ENCODE measurements around the gene MPC2.

MPC2 gene

DNA sequence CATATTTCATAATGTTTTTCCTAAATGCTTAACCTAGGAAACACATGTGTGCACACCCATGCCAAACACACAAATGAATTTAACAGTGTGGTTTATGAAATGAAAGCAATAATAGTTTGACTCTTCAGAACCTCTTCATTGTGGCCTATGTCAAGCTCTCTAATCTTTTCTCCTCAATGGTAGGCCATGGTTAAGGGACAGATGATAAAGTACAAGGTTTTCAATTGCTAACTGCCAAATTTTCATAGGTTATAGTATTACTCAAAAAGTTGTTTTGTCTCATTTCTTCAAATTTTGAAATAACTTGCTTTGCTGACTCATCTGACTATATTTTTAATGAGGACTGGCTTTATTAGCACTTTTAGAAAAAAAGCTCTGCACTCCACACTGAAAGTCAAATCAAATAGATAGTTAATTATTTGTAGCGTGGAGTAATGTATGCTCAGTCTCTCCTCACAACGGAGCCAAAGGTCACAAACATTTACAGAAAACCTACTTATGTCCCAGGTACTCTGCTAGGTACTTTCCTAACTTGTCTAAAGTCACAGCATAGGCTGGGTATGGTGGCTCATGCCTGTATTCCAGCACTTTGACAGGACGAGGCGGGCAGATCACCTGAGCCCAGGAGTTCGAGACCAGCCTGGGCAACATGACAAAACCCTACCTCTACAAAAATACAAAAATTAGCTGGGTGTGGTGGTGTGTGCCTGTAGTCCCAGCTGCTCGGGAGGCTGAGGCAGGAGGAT lies 19.9 kb downstream of the MPC2 start:
- Histone ChIP-seq H3K27me3 (ENCODE audit: control insufficient read depth, insufficient read depth, low read length) (no peaks in the 10 kb centered on the region), H3K27ac (ENCODE audit: low read length) (no peak overlapping the region), H3K9me3 (ENCODE audit: control insufficient read depth, low read depth, low read length) (no peaks in the 10 kb centered on the region), H3K4me1 (ENCODE audit: control insufficient read depth, low read depth, low read length) (peaks cover 8% of the 10 kb centered on the region), H3K36me3 (ENCODE audit: control insufficient read depth, low read depth, low read length) (no peaks in the 10 kb centered on the region), H3K9ac (ENCODE audit: low read length) (no peak overlapping the region), H3K4me3 (ENCODE audit: low read length) (no peak overlapping the region)

DNA sequence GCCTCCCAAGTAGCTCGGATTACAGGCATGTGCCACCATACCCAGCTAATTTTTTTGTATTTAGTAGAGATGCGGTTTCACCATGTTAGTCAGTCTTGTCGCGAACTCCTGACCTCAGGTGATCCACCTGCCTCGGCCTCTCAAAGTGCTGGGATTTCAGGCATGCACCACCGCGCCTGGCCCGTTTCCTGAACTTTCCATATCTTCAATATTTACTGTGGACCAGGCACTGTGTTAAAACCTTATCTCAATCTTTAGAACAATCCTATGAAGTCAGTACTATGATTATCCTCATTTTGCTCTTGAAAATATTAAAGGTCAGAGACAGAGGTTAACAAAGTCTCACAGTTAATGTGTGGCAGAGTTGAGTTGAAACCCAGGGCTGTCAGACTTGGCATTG lies 21.3 kb downstream of the MPC2 start:
- H3K9ac ChIP-seq (ENCODE audit: low read length) = no peak overlapping the region
- no peaks in the 10 kb centered on the region for H3K9me3 ChIP-seq (ENCODE audit: control insufficient read depth, low read depth, low read length)
- H3K4me3 ChIP-seq (ENCODE audit: low read length) = no peak overlapping the region
- no peak overlapping the region for H3K27ac ChIP-seq (ENCODE audit: low read length)
- H3K36me3 ChIP-seq (ENCODE audit: control insufficient read depth, low read depth, low read length) = no peaks in the 10 kb centered on the region
- H3K4me1 ChIP-seq (ENCODE audit: control insufficient read depth, low read depth, low read length) = peaks cover 14% of the 10 kb centered on the region
- H3K27me3 ChIP-seq (ENCODE audit: control insufficient read depth, insufficient read depth, low read length) = no peaks in the 10 kb centered on the region

DNA sequence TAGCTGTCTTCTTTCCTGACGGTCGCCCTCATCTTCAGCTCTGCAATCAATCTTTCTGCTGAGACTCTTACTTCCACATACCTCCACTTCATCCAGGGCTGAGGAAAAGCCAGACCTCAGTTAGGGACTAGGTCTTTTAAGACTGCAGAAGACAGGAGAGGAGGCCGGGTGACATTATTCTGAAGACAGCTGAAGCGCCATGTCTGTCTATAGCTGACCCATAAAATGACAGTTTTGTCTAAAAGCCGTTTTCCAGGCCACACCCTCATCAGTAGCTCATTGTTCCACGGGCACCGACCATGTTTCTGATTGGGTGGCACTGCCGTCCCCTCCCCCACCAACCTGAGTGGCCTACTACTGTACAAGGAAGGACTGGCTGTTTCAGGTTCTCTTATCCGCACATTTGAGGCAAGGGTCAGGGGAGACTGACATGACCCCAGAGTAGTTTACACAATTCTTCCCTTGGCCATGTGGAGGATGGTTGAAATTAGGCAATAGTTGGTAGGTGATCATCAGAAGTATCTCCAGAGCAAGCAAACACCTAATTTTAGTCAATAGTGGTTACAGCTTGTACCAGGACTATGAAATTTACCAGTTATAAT lies 22.9 kb downstream of the MPC2 start, which contains the start of gene ADCY10:
TSS of gene ADCY10 (minus strand) at position 240 of the 602 bp plus-strand sequence. CDS start 8,994 bp downstream, outside the sequence.
- H3K27ac ChIP-seq (ENCODE audit: low read length) = no peak within 1 kb of the TSS
- H3K36me3 ChIP-seq (ENCODE audit: control insufficient read depth, low read depth, low read length) = no peaks in the 10 kb centered on the region
- peaks cover 14% of the 10 kb centered on the region for H3K4me1 ChIP-seq (ENCODE audit: control insufficient read depth, low read depth, low read length)
- no peak within 1 kb of the TSS for H3K9ac ChIP-seq (ENCODE audit: low read length)
- no peak within 1 kb of the TSS for H3K4me3 ChIP-seq (ENCODE audit: low read length)
- peaks cover 14% of the 10 kb centered on the region for H3K9me3 ChIP-seq (ENCODE audit: control insufficient read depth, low read depth, low read length)
- no peaks in the 10 kb centered on the region for H3K27me3 ChIP-seq (ENCODE audit: control insufficient read depth, insufficient read depth, low read length)

DNA sequence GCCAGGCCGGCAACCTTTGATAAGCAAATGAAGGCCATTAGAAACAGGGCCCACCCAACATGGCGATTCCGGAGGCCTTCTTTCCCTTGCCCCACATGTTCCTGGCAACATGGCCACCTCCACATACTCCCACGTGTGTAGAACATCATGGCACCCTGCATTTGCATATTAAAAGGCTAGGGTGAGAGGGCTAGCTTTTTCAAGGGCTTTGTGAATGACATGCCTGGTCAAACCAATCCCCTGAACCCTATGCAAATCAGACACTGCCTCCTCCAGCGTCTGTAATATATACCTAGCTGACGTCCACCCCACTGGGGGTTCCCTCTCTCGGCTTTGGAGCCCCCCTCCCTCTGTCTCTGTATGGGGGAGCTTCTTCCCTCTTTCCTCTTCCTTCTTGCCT lies 24.6 kb downstream of the MPC2 start:
- no peaks in the 10 kb centered on the region for H3K27me3 ChIP-seq (ENCODE audit: control insufficient read depth, insufficient read depth, low read length)
- H3K4me1 ChIP-seq (ENCODE audit: control insufficient read depth, low read depth, low read length) = peaks cover 14% of the 10 kb centered on the region
- no peak overlapping the region for H3K9ac ChIP-seq (ENCODE audit: low read length)
- no peak overlapping the region for H3K4me3 ChIP-seq (ENCODE audit: low read length)
- H3K9me3 ChIP-seq (ENCODE audit: control insufficient read depth, low read depth, low read length) = peaks cover 14% of the 10 kb centered on the region
- H3K36me3 ChIP-seq (ENCODE audit: control insufficient read depth, low read depth, low read length) = no peaks in the 10 kb centered on the region
- H3K27ac ChIP-seq (ENCODE audit: low read length) = no peak overlapping the region

DNA sequence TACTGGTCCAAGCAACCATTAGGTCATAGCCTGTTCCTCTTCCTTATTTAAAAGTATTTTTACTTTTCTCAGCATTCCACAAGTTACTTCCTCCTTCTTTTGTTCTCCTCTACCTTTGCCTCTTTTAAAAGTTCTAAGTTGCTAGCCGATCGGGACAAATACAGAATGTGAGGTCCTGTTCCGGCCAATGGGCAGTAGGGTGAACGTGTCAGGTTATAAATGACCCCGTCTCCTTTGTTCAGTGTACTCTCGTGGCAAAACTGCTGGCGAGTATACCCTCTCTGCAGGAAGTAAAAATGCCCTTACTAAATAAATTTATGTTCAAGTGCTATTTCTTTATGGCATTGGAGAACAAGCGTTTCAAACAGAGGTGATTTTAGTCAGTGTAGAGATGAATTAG lies 25.5 kb downstream of the MPC2 start:
- H3K4me1 ChIP-seq (ENCODE audit: control insufficient read depth, low read depth, low read length) = peaks cover 14% of the 10 kb centered on the region
- no peaks in the 10 kb centered on the region for H3K27me3 ChIP-seq (ENCODE audit: control insufficient read depth, insufficient read depth, low read length)
- H3K27ac ChIP-seq (ENCODE audit: low read length) = no peak overlapping the region
- no peak overlapping the region for H3K9ac ChIP-seq (ENCODE audit: low read length)
- H3K36me3 ChIP-seq (ENCODE audit: control insufficient read depth, low read depth, low read length) = no peaks in the 10 kb centered on the region
- H3K9me3 ChIP-seq (ENCODE audit: control insufficient read depth, low read depth, low read length) = peaks cover 14% of the 10 kb centered on the region
- no peak overlapping the region for H3K4me3 ChIP-seq (ENCODE audit: low read length)

DNA sequence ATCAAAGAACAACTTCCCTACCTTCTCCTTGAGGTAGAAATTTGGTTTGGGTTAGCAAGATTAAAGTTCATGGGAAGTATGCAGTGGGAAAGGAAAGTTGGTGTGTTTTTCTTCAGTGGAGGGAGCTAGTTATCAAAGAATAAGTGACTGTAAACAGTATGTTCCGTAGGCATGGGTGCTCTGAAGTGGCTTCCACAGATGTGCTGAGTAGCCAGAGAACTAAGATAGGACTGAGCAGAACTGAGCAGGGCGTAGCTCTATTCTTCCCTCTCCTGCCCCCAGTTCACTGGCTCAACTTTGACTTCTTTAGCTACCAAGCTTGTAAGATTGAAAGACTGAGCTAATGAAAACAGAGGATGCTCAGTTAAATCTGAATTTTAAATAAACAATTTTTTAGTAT lies 26.3 kb downstream of the MPC2 start:
- H3K27me3 ChIP-seq (ENCODE audit: control insufficient read depth, insufficient read depth, low read length) = no peaks in the 10 kb centered on the region
- H3K9me3 ChIP-seq (ENCODE audit: control insufficient read depth, low read depth, low read length) = peaks cover 14% of the 10 kb centered on the region
- H3K9ac ChIP-seq (ENCODE audit: low read length) = no peak overlapping the region
- peaks cover 18% of the 10 kb centered on the region for H3K4me1 ChIP-seq (ENCODE audit: control insufficient read depth, low read depth, low read length)
- H3K36me3 ChIP-seq (ENCODE audit: control insufficient read depth, low read depth, low read length) = no peaks in the 10 kb centered on the region
- no peak overlapping the region for H3K4me3 ChIP-seq (ENCODE audit: low read length)
- H3K27ac ChIP-seq (ENCODE audit: low read length) = no peak overlapping the region

DNA sequence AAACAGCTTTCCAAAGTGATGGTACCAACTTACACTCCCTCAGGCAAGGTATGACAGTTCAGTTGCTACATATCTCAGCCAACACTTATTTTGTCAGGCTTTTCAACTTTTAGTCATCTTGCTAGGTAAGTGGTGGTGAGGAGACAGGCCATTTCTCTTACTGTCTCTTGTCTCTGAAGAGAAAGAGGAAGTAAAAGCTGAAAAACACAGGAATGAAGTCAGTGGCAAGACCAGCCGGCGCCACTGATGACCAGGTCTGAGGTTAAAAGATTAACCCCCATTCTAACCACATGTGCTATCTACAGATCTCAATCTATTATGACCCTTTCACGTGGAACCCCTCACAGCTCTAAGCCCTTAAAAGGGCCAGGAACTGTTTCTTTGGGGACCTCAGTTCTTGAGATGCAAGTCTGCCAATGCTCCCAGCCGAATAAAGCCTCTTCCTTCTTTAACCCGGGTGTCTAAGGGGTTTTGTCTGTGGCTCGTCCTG lies 27.1 kb downstream of the MPC2 start:
- no peaks in the 10 kb centered on the region for H3K36me3 ChIP-seq (ENCODE audit: control insufficient read depth, low read depth, low read length)
- H3K9ac ChIP-seq (ENCODE audit: low read length) = no peak overlapping the region
- peaks cover 26% of the 10 kb centered on the region for H3K4me1 ChIP-seq (ENCODE audit: control insufficient read depth, low read depth, low read length)
- H3K27ac ChIP-seq (ENCODE audit: low read length) = no peak overlapping the region
- no peaks in the 10 kb centered on the region for H3K27me3 ChIP-seq (ENCODE audit: control insufficient read depth, insufficient read depth, low read length)
- H3K4me3 ChIP-seq (ENCODE audit: low read length) = no peak overlapping the region
- peaks cover 14% of the 10 kb centered on the region for H3K9me3 ChIP-seq (ENCODE audit: control insufficient read depth, low read depth, low read length)

DNA sequence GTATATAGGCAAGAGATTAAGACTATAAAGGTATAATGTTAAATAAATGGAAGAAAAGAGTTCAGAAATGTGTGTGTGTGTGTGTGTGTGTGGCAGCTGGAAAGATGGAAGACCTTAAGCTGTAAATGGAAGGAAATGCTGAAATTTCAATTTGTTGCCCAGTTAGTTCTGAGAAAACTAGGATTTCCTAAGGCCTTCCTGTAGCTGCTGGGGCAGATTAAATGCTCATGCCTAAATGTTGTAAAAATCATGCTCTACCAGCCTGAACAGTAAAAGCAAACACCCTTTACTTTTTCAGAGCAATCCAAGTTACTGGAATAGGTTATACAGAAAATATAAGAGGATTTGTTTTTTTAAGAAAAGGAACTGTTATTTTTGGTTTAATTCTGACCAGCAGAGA lies 31.2 kb downstream of the MPC2 start:
- Histone ChIP-seq H3K4me1 (ENCODE audit: control insufficient read depth, low read depth, low read length) (peaks cover 15% of the 10 kb centered on the region), H3K27me3 (ENCODE audit: control insufficient read depth, insufficient read depth, low read length) (no peaks in the 10 kb centered on the region), H3K36me3 (ENCODE audit: control insufficient read depth, low read depth, low read length) (no peaks in the 10 kb centered on the region), H3K9me3 (ENCODE audit: control insufficient read depth, low read depth, low read length) (peaks cover 14% of the 10 kb centered on the region), H3K4me3 (ENCODE audit: low read length) (no peak overlapping the region), H3K27ac (ENCODE audit: low read length) (no peak overlapping the region), H3K9ac (ENCODE audit: low read length) (no peak overlapping the region)

DNA sequence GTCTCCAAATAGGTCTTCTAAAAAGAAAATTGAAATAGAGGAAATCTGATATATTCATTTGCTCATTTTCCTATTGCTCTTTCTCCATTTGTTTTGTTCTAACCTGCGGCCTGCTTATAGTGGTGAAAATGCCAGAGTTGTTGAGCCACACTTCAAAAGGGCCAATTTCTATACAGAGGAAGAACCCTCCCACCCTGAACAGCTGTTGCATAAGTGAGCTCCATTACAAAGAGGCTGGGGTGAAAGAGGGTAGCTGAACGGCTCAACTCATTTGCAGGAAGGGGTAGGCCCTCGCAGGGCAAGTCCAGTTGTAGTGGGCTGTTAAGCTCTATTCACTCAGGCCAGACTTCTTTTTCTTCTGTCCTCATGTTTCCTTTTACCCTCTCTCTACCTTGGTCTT lies 31.7 kb downstream of the MPC2 start:
- H3K4me1 ChIP-seq (ENCODE audit: control insufficient read depth, low read depth, low read length) = peaks cover 15% of the 10 kb centered on the region
- no peak overlapping the region for H3K4me3 ChIP-seq (ENCODE audit: low read length)
- no peaks in the 10 kb centered on the region for H3K27me3 ChIP-seq (ENCODE audit: control insufficient read depth, insufficient read depth, low read length)
- H3K27ac ChIP-seq (ENCODE audit: low read length) = no peak overlapping the region
- H3K9ac ChIP-seq (ENCODE audit: low read length) = no peak overlapping the region
- H3K9me3 ChIP-seq (ENCODE audit: control insufficient read depth, low read depth, low read length) = peaks cover 12% of the 10 kb centered on the region
- H3K36me3 ChIP-seq (ENCODE audit: control insufficient read depth, low read depth, low read length) = no peaks in the 10 kb centered on the region

DNA sequence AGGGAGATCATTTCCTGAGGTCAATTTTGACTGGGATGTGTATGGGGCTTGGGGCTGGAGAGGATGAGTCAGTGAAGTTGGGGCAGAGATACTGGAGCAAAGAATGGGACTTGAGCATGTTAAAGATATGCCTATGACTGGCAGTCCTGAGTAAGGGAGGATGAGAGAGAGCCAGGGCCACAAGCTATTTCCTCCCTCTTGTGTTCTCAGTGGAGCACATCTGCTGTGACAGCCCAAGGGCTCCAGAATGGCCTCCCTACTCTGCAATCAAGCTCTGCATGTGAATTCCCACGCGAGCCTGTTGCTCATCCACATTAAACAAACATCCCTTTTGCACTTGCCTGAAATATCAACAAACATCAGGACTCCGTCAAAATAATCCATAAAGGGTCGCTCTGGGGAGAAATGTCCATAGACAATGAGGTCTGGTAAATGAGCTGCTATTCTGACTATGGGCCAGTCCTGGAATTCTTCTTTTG lies 32.2 kb downstream of the MPC2 start:
- Histone ChIP-seq H3K4me1 (ENCODE audit: control insufficient read depth, low read depth, low read length) (peaks cover 15% of the 10 kb centered on the region), H3K9me3 (ENCODE audit: control insufficient read depth, low read depth, low read length) (peaks cover 7% of the 10 kb centered on the region), H3K36me3 (ENCODE audit: control insufficient read depth, low read depth, low read length) (no peaks in the 10 kb centered on the region), H3K27me3 (ENCODE audit: control insufficient read depth, insufficient read depth, low read length) (no peaks in the 10 kb centered on the region), H3K9ac (ENCODE audit: low read length) (no peak overlapping the region), H3K4me3 (ENCODE audit: low read length) (no peak overlapping the region), H3K27ac (ENCODE audit: low read length) (no peak overlapping the region)

DNA sequence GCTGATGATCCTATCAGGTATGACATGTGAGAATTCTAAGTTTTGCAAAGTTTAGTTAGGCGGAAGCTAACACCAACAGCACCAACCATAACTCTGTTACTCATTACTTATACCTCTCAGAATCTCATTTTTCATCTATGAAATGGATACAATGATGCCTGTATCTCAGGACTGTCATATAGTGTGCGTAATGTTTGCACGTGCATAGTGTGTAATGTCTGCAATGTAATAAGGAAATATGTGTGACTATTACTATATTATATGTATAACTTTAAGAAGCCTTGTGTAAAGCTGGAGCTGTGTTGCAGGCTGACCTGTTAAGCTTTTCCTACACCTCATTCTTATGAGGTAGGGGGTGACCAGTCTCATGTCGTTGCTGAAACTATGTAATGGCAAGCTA lies 36.0 kb downstream of the MPC2 start:
- H3K27ac ChIP-seq (ENCODE audit: low read length) = no peak overlapping the region
- H3K27me3 ChIP-seq (ENCODE audit: control insufficient read depth, insufficient read depth, low read length) = no peaks in the 10 kb centered on the region
- no peaks in the 10 kb centered on the region for H3K9me3 ChIP-seq (ENCODE audit: control insufficient read depth, low read depth, low read length)
- no peak overlapping the region for H3K9ac ChIP-seq (ENCODE audit: low read length)
- H3K4me1 ChIP-seq (ENCODE audit: control insufficient read depth, low read depth, low read length) = peaks cover 15% of the 10 kb centered on the region
- no peak overlapping the region for H3K4me3 ChIP-seq (ENCODE audit: low read length)
- H3K36me3 ChIP-seq (ENCODE audit: control insufficient read depth, low read depth, low read length) = no peaks in the 10 kb centered on the region

DNA sequence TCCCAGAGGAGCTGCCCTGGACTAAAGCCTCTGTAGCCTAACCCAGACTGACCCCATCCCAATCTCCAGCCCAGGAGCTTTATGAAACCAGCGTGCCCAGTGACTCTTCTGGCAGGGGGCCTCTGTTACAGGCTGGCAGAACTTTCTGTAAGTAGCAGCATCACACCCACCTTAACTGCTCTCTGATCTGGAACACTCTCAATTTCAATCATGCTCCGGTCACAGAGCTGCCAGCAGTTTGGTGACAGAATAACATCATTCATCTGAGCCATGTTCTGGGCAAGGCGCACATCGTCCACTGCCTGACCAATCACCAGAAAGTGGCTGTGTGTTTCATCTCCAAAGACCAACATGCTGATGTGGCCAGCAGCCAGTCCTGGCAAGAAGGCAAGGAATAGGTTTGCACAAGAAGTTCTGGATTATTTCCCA lies 37.6 kb downstream of the MPC2 start:
- no peaks in the 10 kb centered on the region for H3K36me3 ChIP-seq (ENCODE audit: control insufficient read depth, low read depth, low read length)
- H3K9ac ChIP-seq (ENCODE audit: low read length) = no peak overlapping the region
- H3K27ac ChIP-seq (ENCODE audit: low read length) = no peak overlapping the region
- H3K4me3 ChIP-seq (ENCODE audit: low read length) = no peak overlapping the region
- H3K4me1 ChIP-seq (ENCODE audit: control insufficient read depth, low read depth, low read length) = no peaks in the 10 kb centered on the region
- no peaks in the 10 kb centered on the region for H3K9me3 ChIP-seq (ENCODE audit: control insufficient read depth, low read depth, low read length)
- no peaks in the 10 kb centered on the region for H3K27me3 ChIP-seq (ENCODE audit: control insufficient read depth, insufficient read depth, low read length)

Data from iPS-18a (cell line).